Activated naive CD4-positive, alpha-beta T cell treated with anti-CD3 and anti-CD28 coated beads for 36 hours (primary cell): ENCODE measurements around the gene PTDSS2. TPM values are rescaled to one million over a fixed set of nuclear protein-coding genes. Genes with fewer than 3 reads are reported as not detected.

ENCODE experiments used
- CTCF ChIA-PET: fragments of 350-600 bp; sonication (Branson Sonifier 250); formaldehyde crosslinking; loops from one replicate; lab custom pipeline; 2021; ENCODE audit warnings: antibody characterized with exemption; lab: Charles Lee
- DNase-seq: peaks from one replicate; pipeline ENCODE4 v3.0.0-alpha.2; 2020
- H3K27ac Mint-ChIP-seq: one replicate; pipeline ENCODE4 v1.8.0; 2021; ENCODE audit warnings: mild to moderate bottlenecking, mixed read lengths
- H3K27me3 Mint-ChIP-seq: one replicate; pipeline ENCODE4 v1.8.0; 2021; ENCODE audit warnings: low read depth, mixed read lengths
- H3K36me3 Mint-ChIP-seq: one replicate; pipeline ENCODE4 v1.8.0; 2021; ENCODE audit warnings: low read depth, mixed read lengths
- H3K4me1 Mint-ChIP-seq: one replicate; pipeline ENCODE4 v1.8.0; 2021; ENCODE audit warnings: low read depth, mixed read lengths
- H3K4me3 Mint-ChIP-seq: one replicate; pipeline ENCODE4 v1.8.0; 2021; ENCODE audit warnings: mild to moderate bottlenecking, moderate library complexity, mixed read lengths
- H3K9me3 Mint-ChIP-seq: one replicate; pipeline ENCODE4 v1.8.0; 2021; ENCODE audit warnings: mixed read lengths
- intact Hi-C: fragments of 100-400 bp; cut with micrococcal nuclease; formaldehyde crosslinking; loops from one replicate; pipeline ENCODE4 v1.15.1; 2023
- total RNA-seq, 2 experiments: library from RNA; stranded (reverse); gene quantifications; one replicate each; pipeline ENCODE4 v1.2.3, GENCODE V29; 2021

PTDSS2 gene
- total RNA-seq, 2 experiments from 2014 or later, result 12.1 to 15.0 TPM

GRCh38 chr11:447923-448731, 2.0 kb upstream of the PTDSS2 start:
- H3K4me1 Mint-ChIP-seq, result peaks cover 24% of the 10 kb centered on the region
- H3K4me3 Mint-ChIP-seq, result peak overlapping the region; percentile 93
- CTCF ChIA-PET, result interaction anchor here (0.6 to 4.2 kb wide), 20 partner anchors 9 to 240 kb away, joined by 3 to 21 read pairs (median 5); partner anchors contain the start of genes BET1L, HRAS, RIC8A and SIGIRR
- H3K27me3 Mint-ChIP-seq, result no peaks in the 10 kb centered on the region
- peak overlapping the region; percentile 95 for H3K27ac Mint-ChIP-seq
- H3K9me3 Mint-ChIP-seq, result no peaks in the 10 kb centered on the region
- DNase-seq, result peak; percentile 97
- H3K36me3 Mint-ChIP-seq, result peaks cover 5% of the 10 kb centered on the region
- intact Hi-C loops, result loop anchor here (1.0 to 2.0 kb wide), 8 partner anchors 33 to 247 kb away; partner anchors contain the start of genes BET1L, DEAF1, PHRF1 and RIC8A

- H3K4me1 Mint-ChIP-seq, result peaks cover 27% of the 10 kb centered on the region
- no peaks in the 10 kb centered on the region for H3K27me3 Mint-ChIP-seq
- peak overlapping the region; percentile 97 for H3K4me3 Mint-ChIP-seq
- DNase-seq, result peak; percentile 82
- no peaks in the 10 kb centered on the region for H3K9me3 Mint-ChIP-seq
- intact Hi-C loops, result loop anchor here (1.0 to 5.0 kb wide), 4 partner anchors 68 to 356 kb away; partner anchors contain the start of genes PIDD1, PSMD13, RPLP2 and SIRT3
- H3K27ac Mint-ChIP-seq, result peak overlapping the region; percentile 87
- peaks cover 6% of the 10 kb centered on the region for H3K36me3 Mint-ChIP-seq
- CTCF ChIA-PET, result interaction anchor here (0.5 to 4.2 kb wide), 4 partner anchors 30 to 191 kb away, joined by 3 to 21 read pairs (median 4); no protein-coding TSS in a partner anchor
Observed at GRCh38 chr11:450809-451451, 851 bp downstream of the PTDSS2 start.

- Mint-ChIP-seq H3K4me3 (peak overlapping the region; percentile 97), H3K36me3 (peaks cover 6% of the 10 kb centered on the region), H3K27me3 (no peaks in the 10 kb centered on the region), H3K4me1 (peaks cover 35% of the 10 kb centered on the region), H3K27ac (no peak overlapping the region), H3K9me3 (no peaks in the 10 kb centered on the region)
- DNase-seq, result no peak
- CTCF ChIA-PET, result interaction anchor here (0.6 to 4.2 kb wide), 3 partner anchors 45 to 192 kb away, joined by 3 to 21 read pairs (median 4); no protein-coding TSS in a partner anchor
- intact Hi-C loops, result loop anchor here (2.0 to 5.0 kb wide), 3 partner anchors 67 to 356 kb away; partner anchors contain the start of genes PIDD1 and RPLP2
Observed at GRCh38 chr11:451738-452137, 1.7 kb downstream of the PTDSS2 start.

DNA sequence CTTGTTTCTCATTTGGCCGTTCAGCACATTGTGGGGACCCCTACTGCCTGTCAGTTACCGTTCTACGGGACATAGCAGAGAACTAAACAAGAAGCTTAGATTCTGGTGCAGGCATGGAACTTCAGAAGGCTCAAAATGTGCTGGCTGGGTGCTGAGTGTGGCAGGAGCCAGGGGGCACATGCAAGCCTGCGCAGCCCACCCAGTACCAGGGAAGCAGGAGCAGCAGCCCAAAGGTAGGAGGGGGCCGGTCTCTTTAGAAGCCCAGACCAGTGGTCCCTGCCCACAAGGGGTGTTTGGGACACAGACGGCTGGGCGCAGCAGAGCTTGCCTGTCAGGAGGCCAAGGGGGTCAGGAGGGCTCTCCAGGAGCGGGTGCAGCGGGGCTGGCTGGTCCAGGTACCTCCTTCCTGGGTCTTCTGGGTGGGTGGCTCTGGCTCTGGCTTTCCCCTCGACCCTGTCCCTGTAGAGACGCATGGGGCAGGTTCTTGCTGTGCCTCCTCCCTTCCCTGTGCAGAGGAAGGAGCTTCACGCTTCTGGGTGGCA, 2.2 kb downstream of the PTDSS2 start:
- Mint-ChIP-seq H3K9me3 (no peaks in the 10 kb centered on the region), H3K36me3 (peaks cover 7% of the 10 kb centered on the region), H3K4me1 (peaks cover 41% of the 10 kb centered on the region), H3K4me3 (no peak overlapping the region), H3K27me3 (no peaks in the 10 kb centered on the region), H3K27ac (no peak overlapping the region)
- DNase-seq, result no peak
- intact Hi-C loops, result loop anchor here (5.0 kb wide), 2 partner anchors 95 to 355 kb away; partner anchors contain the start of genes PIDD1 and RPLP2
- CTCF ChIA-PET, result interaction anchor here (1.3 kb wide), 1 partner anchor 12 kb away, joined by 4 read pairs; no protein-coding TSS in a partner anchor

DNA sequence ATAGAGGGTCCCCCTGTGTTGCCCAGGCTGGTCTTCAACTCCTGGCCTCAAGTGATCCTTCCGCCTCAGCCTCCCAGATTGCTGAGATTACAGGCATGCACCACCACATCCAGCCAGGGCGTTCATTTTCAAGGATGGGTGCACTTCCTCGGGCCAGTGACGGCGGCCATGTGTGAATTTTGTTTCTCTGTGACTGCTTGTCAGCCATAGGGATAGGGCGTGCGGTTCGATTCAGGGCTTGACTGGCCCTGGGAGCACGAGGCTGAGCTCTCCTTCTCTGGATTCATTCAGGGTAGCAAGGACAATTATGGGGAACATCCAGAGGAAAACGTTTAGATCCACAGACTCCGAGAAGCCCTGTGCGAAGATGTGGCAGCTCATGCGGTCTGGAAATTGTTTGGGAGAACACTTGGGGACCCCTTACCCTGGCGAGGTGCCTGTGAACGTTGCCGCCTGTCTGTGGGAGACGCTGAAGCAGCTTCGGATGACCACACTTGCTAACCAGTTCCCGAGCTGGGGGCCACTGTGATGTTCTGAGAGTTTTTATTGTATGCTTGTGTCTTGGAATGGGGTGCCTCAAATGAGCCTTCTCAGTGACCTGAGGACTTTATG, 2.9 kb downstream of the PTDSS2 start:
- CTCF ChIA-PET, result interaction anchor here (1.2 to 1.3 kb wide), 2 partner anchors 11 to 23 kb away, joined by 3 to 4 read pairs; no protein-coding TSS in a partner anchor
- Mint-ChIP-seq H3K4me3 (no peak overlapping the region), H3K36me3 (peaks cover 11% of the 10 kb centered on the region), H3K27ac (no peak overlapping the region), H3K27me3 (no peaks in the 10 kb centered on the region), H3K9me3 (no peaks in the 10 kb centered on the region), H3K4me1 (peaks cover 48% of the 10 kb centered on the region)
- DNase-seq, result no peak
- intact Hi-C loops, result loop anchor here (5.0 kb wide), 2 partner anchors 96 to 354 kb away; partner anchors contain the start of genes PIDD1 and RPLP2

GRCh38 chr11:453564-453963, 3.5 kb downstream of the PTDSS2 start:
- intact Hi-C loops, result loop anchor here (5.0 kb wide), 2 partner anchors 96 to 354 kb away; partner anchors contain the start of genes PIDD1 and RPLP2
- no peak for DNase-seq
- H3K9me3 Mint-ChIP-seq, result no peaks in the 10 kb centered on the region
- no peaks in the 10 kb centered on the region for H3K27me3 Mint-ChIP-seq
- no peak overlapping the region for H3K27ac Mint-ChIP-seq
- no peak overlapping the region for H3K4me3 Mint-ChIP-seq
- CTCF ChIA-PET, result interaction anchor here (1.2 to 1.3 kb wide), 3 partner anchors 10 to 64 kb away, joined by 3 to 4 read pairs (median 3); no protein-coding TSS in a partner anchor
- H3K4me1 Mint-ChIP-seq, result peaks cover 48% of the 10 kb centered on the region
- peaks cover 11% of the 10 kb centered on the region for H3K36me3 Mint-ChIP-seq

- Mint-ChIP-seq H3K36me3 (peaks cover 11% of the 10 kb centered on the region), H3K4me1 (peaks cover 44% of the 10 kb centered on the region), H3K9me3 (no peaks in the 10 kb centered on the region), H3K27ac (no peak overlapping the region), H3K27me3 (no peaks in the 10 kb centered on the region), H3K4me3 (no peak overlapping the region)
- intact Hi-C loops, result loop anchor here (5.0 kb wide), 2 partner anchors 97 to 353 kb away; partner anchors contain the start of genes PIDD1 and RPLP2
- CTCF ChIA-PET, result interaction anchor here (1.2 to 1.3 kb wide), 2 partner anchors 24 to 64 kb away, joined by 3 read pairs; no protein-coding TSS in a partner anchor
- no peak for DNase-seq
Observed at GRCh38 chr11:454043-454442, 4.0 kb downstream of the PTDSS2 start.

DNA sequence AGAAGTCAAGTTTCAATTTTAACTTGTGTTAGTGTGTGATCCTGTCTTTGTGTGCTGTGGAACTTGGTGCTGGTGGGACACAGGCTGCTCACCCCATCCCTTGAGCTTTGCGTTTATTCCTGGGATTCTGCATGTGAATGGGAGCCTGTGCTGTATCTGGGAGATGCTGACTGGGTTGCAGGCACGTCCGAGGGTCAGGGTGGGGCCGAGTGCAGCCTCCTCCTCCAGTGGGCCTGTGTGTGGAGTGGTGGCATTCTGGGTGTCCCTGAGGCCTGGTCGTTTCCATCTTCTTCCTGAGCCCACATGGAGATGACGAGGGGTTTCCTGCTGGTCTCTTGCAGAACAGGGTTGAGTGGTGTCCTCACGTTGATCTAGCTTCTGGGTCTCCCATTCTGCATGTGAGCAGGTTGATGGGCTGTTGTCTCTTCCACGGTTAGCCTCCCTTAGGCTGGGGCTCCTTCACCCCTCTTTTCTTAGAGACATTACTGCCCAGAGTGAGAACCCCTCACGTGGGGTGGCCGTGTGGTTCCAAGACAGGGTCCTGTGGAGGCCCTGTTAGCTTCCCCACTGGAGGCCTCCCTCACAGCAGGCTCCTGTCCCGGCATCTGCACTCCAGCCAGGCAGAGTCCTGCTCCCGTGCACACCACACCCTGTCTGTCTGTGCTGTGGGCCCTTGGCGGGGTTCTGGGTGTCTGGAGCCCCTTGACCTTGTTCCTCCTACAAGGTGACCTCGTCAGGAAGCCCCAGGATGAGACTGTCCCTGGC, 4.9 kb downstream of the PTDSS2 start:
- Mint-ChIP-seq H3K4me1 (peaks cover 38% of the 10 kb centered on the region), H3K27me3 (no peaks in the 10 kb centered on the region), H3K9me3 (no peaks in the 10 kb centered on the region), H3K4me3 (no peak overlapping the region), H3K36me3 (peaks cover 11% of the 10 kb centered on the region), H3K27ac (no peak overlapping the region)
- no peak for DNase-seq
- CTCF ChIA-PET, result interaction anchor here (1.3 kb wide), 1 partner anchor 63 kb away, joined by 3 read pairs; no protein-coding TSS in a partner anchor
- intact Hi-C loops, result loop anchor here (5.0 kb wide), 2 partner anchors 98 to 352 kb away; partner anchors contain the start of genes PIDD1 and RPLP2

GRCh38 chr11:455566-456147, 5.6 kb downstream of the PTDSS2 start:
- Mint-ChIP-seq H3K27me3 (no peaks in the 10 kb centered on the region), H3K36me3 (peaks cover 11% of the 10 kb centered on the region), H3K4me1 (peaks cover 38% of the 10 kb centered on the region), H3K4me3 (no peak overlapping the region), H3K9me3 (no peaks in the 10 kb centered on the region), H3K27ac (no peak overlapping the region)
- no peak for DNase-seq
- intact Hi-C loops, result no loop called here
- CTCF ChIA-PET, result interaction anchor here (0.6 to 1.5 kb wide), 2 partner anchors 64 to 223 kb away, joined by 3 to 4 read pairs; no protein-coding TSS in a partner anchor

DNA sequence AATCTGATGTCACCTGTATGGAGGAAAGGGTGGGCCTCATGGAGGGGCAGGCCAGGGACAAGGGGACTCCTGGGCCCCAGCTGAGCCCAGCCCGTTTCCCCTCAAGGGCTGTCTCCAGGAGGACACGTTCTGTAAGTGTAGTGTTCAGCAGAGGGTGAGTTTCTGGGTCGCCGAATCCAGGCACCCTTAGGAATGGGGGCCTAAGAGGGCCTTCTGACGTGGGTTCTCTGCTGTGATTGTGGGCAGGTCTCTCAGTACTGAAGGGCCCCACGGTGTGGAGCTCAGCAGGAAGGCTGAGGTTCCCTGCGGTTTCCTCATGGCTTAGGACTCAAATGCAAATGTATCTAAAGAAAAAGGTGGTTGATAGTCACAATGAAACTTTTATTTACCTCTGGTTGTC, 6.5 kb downstream of the PTDSS2 start:
- DNase-seq, result peak; percentile 65
- H3K36me3 Mint-ChIP-seq, result peaks cover 10% of the 10 kb centered on the region
- peaks cover 30% of the 10 kb centered on the region for H3K4me1 Mint-ChIP-seq
- peak overlapping the region; percentile 86 for H3K27ac Mint-ChIP-seq
- H3K27me3 Mint-ChIP-seq, result no peaks in the 10 kb centered on the region
- H3K4me3 Mint-ChIP-seq, result peak overlapping the region; percentile 6
- intact Hi-C loops, result no loop called here
- no peaks in the 10 kb centered on the region for H3K9me3 Mint-ChIP-seq
- CTCF ChIA-PET, result interaction anchor here (1.5 kb wide), 1 partner anchor 63 kb away, joined by 4 read pairs; no protein-coding TSS in a partner anchor
